ENCODE measurements around the gene CCDC122.

DNA sequence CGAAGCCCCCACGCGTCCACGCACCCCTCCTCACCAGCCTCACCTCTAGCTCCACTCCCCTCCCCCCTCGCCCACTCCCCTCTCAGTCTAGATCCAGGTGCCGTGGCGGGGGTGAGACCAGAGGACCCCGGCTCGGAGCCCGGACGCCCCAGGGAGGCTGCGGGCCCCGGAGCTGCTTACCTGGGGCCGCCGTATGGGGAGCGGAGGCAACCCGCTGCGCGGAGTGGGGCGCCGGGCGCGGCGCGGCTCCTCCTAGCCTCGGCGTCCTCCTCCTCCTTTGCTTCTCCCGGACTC, 93.1 kb downstream of the CCDC122 start:
- TF ChIP-seq, protein P1, sequence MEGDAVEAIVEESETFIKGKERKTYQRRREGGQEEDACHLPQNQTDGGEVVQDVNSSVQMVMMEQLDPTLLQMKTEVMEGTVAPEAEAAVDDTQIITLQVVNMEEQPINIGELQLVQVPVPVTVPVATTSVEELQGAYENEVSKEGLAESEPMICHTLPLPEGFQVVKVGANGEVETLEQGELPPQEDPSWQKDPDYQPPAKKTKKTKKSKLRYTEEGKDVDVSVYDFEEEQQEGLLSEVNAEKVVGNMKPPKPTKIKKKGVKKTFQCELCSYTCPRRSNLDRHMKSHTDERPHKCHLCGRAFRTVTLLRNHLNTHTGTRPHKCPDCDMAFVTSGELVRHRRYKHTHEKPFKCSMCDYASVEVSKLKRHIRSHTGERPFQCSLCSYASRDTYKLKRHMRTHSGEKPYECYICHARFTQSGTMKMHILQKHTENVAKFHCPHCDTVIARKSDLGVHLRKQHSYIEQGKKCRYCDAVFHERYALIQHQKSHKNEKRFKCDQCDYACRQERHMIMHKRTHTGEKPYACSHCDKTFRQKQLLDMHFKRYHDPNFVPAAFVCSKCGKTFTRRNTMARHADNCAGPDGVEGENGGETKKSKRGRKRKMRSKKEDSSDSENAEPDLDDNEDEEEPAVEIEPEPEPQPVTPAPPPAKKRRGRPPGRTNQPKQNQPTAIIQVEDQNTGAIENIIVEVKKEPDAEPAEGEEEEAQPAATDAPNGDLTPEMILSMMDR (IDR thresholded peaks at IDR 0.05), result no peak
- no peak for TF ChIP-seq POLR2A (IDR thresholded peaks at IDR 0.05)

Data from lower leg skin (tissue), 3 donors.